C4-2B (cell line): Measurements from ENCODE around the gene PAX4.

Experiments
- H3K27ac ChIP-seq: fragments of 450-650 bp; 2 replicates; pipeline ENCODE4 v1.5.1; 2017
- ZFX ChIP-seq: fragments of 450-650 bp; IDR thresholded peaks from 2 replicates; pipeline ENCODE4 v1.6.1; 2017
- TF ChIP-seq, protein P1 (sequence below): fragments of 450-650 bp; conservative IDR thresholded peaks from 2 replicates; pipeline ENCODE4 v1.5.1; 2017; ENCODE audit warnings: mild to moderate bottlenecking

PAX4 gene

DNA sequence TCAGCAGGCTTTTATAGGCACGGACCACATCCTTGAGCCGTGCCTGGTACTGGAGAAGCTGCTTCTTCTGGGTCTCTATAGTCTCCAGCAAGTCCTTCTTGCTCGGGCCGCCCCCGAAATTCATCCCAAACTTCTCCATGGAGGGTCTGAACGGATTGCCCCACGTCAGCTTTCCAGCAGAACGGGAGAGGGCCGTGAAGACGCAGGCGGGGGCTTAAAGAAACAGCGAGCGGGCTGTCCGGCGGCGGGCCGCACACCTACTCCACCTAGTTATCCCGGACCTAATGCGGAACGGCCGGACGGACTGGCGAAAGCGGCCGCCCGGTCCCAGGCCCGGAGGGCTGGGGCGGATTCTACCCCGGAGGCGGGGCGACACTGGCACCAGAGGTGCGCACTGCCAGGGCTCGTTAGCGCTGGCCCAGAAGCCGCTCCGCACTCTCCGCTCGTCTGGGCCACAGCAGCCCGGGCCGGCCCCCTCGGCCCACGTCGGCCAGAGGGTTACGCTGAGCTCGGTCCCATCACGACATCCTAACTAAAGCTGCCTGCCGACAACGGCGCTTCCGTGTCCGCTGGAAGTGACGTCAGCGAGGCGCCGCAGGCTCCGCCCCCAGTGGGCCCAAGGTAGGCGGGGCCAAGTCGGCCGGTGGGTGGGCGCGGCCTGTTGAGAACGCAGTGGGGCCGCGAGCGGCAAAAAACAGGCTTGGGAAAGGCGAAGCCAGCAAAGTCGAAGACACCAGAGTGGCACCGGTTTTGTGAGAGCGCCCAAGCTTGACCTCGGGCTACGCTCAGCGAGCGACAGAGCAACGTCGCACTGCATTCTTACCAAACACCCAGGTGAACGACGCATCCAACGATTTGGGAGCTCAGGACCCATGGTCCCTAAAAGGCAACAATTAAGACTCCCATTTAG, 32.6 kb downstream of the PAX4 start, which contains the start of gene GCC1:
Gene GCC1 (minus strand): TSS at position 553 of the 910 bp plus-strand sequence. CDS start 414 bp downstream, at position 139.
- peak within 1 kb of the TSS; percentile 74 for H3K27ac ChIP-seq
- TF ChIP-seq ZFX = peak; percentile 90
- TF ChIP-seq, protein P1, sequence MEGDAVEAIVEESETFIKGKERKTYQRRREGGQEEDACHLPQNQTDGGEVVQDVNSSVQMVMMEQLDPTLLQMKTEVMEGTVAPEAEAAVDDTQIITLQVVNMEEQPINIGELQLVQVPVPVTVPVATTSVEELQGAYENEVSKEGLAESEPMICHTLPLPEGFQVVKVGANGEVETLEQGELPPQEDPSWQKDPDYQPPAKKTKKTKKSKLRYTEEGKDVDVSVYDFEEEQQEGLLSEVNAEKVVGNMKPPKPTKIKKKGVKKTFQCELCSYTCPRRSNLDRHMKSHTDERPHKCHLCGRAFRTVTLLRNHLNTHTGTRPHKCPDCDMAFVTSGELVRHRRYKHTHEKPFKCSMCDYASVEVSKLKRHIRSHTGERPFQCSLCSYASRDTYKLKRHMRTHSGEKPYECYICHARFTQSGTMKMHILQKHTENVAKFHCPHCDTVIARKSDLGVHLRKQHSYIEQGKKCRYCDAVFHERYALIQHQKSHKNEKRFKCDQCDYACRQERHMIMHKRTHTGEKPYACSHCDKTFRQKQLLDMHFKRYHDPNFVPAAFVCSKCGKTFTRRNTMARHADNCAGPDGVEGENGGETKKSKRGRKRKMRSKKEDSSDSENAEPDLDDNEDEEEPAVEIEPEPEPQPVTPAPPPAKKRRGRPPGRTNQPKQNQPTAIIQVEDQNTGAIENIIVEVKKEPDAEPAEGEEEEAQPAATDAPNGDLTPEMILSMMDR = no peak

DNA sequence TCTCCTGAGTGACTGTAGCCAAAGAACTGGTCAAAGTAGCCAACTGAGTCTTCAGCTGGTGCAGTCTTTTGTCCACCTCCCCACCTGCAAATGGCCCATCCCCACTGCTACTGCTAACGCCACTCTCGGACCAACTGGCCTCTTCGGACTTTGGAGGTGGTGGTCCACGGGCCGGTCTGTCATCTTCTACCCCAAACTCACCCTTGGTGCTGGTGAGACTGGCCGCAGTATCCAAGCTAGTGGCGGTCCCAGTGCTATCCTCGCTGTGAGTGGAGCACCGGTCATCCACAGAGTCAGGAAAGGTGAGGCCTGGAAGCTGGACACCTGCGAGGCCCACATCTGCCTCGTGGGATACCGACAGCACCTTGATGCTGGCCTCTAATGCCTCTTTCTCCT, 33.3 kb downstream of the PAX4 start:
- H3K27ac ChIP-seq = peak overlapping the region; percentile 74
- TF ChIP-seq, protein P1 = no peak
- TF ChIP-seq ZFX = no peak

DNA sequence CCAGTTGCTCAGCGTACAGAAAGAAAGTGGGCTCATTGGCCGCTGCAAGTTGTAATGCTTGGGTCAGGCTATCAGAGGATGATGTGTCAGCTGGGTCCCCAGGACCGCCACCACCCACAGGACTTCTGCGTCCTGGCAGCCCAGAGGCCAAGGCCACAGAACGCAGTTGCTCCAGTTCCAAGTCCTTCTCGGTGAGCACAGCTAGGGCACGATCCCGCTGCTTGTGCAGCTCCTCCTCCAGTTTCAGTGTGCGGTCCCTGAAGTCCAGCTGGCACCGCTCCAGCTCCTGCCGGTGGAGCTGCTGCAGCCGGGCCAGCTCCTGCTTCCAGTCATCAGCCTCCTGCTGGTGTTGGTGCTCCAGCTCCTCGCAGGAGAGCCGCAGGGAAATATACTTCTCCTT, 35.6 kb downstream of the PAX4 start:
- no peak overlapping the region for H3K27ac ChIP-seq
- TF ChIP-seq, protein P1 = no peak
- TF ChIP-seq ZFX = no peak

DNA sequence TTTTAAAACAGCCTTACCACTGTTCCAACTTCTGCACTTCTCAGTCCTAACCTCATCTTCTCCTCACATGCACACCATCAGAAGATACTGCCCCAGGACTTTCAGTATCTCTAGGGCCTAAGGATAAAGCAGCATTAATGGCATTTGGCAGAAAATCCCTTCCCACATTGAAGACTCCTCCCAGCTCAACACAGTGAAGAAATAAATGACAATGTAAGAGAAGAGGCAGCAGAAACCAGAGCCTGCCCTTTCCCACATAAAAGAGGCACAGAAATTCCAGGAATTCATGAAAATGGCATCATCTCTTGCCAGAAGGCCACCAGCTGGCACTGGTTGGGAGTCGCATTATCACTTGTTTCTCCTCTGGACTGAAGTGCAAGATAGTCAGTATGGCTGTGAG, 36.2 kb downstream of the PAX4 start:
- TF ChIP-seq, protein P1 = no peak
- TF ChIP-seq ZFX = no peak
- no peak overlapping the region for H3K27ac ChIP-seq

DNA sequence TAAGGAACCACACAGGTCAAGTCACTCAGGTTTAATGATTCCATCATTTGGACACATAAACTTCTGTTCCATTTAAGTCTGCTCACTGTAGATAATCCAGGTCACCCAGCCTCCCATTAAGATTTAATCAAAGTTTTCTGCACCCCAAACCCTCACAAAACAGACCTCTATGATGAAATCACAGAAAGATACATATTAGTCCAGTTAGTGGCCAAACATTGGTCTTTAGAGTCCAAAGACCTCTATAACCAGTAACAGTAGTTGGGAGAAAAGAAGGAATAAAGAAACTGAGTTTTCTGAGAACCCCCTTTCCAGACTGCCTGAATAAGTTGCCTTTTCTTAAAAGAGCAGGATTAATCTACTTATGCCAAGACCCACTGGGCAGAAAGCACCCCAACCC, 37.3 kb downstream of the PAX4 start:
- TF ChIP-seq, protein P1 = no peak
- no peak for TF ChIP-seq ZFX
- H3K27ac ChIP-seq = no peak overlapping the region

DNA sequence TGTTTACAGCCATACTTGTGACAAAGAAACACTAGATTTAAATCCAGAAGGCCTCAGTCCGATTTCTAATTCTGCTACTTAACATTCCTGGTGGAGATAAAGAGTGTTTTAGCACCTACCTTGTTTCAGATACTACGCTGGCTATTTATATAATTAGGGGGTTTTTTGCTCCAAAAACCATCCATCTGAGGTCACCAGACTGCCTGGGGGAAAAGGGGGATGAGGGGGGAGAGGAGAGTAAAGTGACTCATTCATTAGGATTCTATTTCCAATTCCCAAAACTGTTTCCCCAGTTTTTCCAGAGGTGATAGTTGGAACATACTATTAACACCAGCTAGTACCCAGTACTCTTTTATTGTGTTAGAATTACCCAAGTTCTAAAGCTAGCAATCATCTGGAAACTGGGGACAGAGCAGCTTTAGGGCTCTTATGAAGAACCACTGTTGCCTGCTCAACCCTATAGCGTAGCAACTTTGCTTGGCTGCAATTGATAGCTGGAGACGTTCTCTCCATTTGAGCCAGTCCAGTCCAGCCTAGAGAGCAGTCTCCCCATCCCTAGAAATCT, 39.1 kb downstream of the PAX4 start:
- H3K27ac ChIP-seq = no peak overlapping the region

More for the DNA sequence above, 39.1 kb downstream of the PAX4 start:
- TF ChIP-seq, protein P1 = no peak
- no peak for TF ChIP-seq ZFX
